Duodenal mucosa (tissue), 2 donors: ENCODE measurements around the gene NRXN3.

Source experiments
- H3K27ac ChIP-seq: one replicate; pipeline ENCODE4 v1.7.0; 2013; ENCODE audit warnings: low read depth, low read length
- H3K27me3 ChIP-seq, 2 donors: one replicate each; pipeline ENCODE4 v1.7.0; 2013; ENCODE audit warnings: low read length in 2 of 2, control low read depth in 1 of 2; ENCODE audit not compliant: insufficient read depth in 2 of 2, control insufficient read depth in 1 of 2
- H3K36me3 ChIP-seq, 2 donors: one replicate each; pipeline ENCODE4 v1.7.0; 2013; ENCODE audit warnings: low read length in 2 of 2, control low read depth in 1 of 2; ENCODE audit not compliant: insufficient read depth in 2 of 2, control insufficient read depth in 1 of 2
- H3K4me1 ChIP-seq, 2 donors: one replicate each; pipeline ENCODE4 v1.7.0; 2013; ENCODE audit warnings: low read length in 2 of 2, control low read depth in 1 of 2; ENCODE audit not compliant: insufficient read depth in 2 of 2, control insufficient read depth in 1 of 2
- H3K4me3 ChIP-seq, 2 donors: one replicate each; pipeline ENCODE4 v1.7.0; 2013; ENCODE audit warnings: low read length in 2 of 2, low read depth in 1 of 2
- H3K9ac ChIP-seq, 2 donors: one replicate each; pipeline ENCODE4 v1.7.0; 2013; ENCODE audit warnings: low read length in 2 of 2, low read depth in 1 of 2
- H3K9me3 ChIP-seq, 2 donors: one replicate each; pipeline ENCODE4 v1.7.0; 2013; ENCODE audit warnings: low read length in 2 of 2, control low read depth in 1 of 2; ENCODE audit not compliant: control insufficient read depth in 1 of 2

Gene NRXN3

DNA sequence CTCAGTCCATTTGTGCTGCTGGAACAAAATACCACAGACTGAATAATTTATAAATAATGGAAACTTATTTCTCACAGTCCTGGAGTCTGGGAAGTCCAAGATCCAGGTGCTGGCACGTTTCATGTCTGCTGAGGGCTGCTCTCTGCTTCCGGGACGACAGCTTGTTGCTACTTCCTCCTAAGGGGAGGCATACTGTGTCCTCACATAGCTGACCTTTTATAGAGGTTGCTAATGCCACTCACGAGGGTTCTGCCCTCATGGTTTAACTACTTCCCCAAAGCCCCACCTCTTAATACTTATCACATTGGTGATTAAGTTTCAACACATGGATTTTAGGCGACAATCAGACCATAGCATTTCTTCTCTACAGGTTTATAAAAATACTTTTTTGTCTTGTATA, 411.1 kb downstream of the NRXN3 start:
- no peaks in the 10 kb centered on the region for H3K4me1 ChIP-seq
- H3K9me3 ChIP-seq = no peaks in the 10 kb centered on the region
- H3K27me3 ChIP-seq = peaks cover 0 to 2% of the 10 kb centered on the region in 2 donors
- no peak overlapping the region for H3K27ac ChIP-seq
- no peaks in the 10 kb centered on the region for H3K36me3 ChIP-seq
- no peak overlapping the region for H3K9ac ChIP-seq
- no peak overlapping the region for H3K4me3 ChIP-seq

DNA sequence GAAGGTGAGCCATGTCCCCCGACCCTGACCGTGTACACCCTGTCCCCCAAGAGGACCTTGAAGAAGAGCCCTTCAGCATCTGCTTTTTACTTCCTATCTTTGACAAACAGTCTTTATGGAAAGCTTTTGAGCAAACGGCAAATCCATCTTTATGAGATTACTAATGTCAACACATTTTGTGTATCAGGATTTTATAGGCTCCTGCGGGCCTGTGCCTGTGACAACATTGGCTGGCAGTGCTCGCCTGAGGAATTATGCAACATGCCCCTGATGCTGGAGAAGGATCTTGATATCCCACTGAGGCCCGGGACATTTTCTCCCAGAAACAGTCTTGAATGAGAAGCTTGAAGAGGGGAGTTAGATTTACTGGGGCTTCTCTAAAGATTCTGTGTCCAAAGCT, 416.5 kb downstream of the NRXN3 start:
- Histone ChIP-seq H3K27me3 (peaks cover 0 to 2% of the 10 kb centered on the region in 2 donors), H3K9ac (no peak overlapping the region), H3K9me3 (no peaks in the 10 kb centered on the region), H3K4me3 (no peak overlapping the region), H3K36me3 (no peaks in the 10 kb centered on the region), H3K27ac (no peak overlapping the region), H3K4me1 (no peaks in the 10 kb centered on the region)

DNA sequence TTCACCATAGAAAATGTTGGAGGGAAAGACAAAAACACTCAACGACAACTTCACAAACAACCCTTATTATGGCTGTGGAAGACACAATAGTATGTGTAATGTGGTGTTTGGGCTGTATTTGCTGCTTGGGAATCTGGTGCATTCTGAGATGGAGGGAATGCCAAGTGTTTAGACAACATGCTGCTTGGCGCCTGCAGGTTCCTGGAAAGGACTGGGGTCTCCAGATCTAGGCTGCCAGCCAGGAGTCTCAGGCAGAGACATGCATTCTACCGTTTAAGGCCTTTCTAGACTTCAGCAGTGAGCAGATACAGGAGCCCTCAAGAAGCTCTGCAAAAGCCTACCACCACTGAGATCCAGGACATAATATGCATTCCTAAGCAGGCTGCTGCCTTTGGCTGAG, 418.7 kb downstream of the NRXN3 start:
- no peaks in the 10 kb centered on the region for H3K9me3 ChIP-seq
- H3K36me3 ChIP-seq = no peaks in the 10 kb centered on the region
- H3K27me3 ChIP-seq = no peaks in the 10 kb centered on the region
- H3K4me3 ChIP-seq = no peak overlapping the region
- no peak overlapping the region for H3K27ac ChIP-seq
- no peaks in the 10 kb centered on the region for H3K4me1 ChIP-seq
- H3K9ac ChIP-seq = no peak overlapping the region

DNA sequence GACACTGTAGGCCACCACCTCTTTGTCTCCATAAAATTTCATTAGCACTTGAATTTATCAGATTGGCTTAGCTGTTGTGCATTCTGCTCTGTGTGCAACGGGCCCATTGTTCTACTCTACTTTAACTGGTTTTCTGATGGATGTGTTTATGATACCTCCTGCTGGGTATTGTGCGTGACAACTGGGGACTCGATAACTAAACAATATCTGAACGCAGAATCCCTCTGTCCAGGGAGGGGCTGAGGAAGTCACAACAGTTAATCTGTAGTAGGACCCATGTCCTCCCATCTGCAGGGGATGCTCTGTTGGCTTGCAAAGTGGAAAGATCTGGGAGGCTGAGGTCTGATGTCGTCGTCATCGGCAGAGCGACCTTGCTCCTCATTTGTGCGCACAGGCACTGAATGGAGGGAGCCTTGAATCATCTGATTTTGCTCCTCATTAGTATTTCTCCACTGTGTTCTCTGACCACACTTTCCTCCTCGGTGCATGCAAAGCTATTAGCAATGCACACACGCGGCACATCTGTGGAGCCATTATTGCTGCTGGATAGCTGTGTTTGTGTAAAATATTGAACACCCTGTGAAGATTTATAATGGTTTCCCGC, 422.5 kb downstream of the NRXN3 start:
- Histone ChIP-seq H3K9me3 (no peaks in the 10 kb centered on the region), H3K4me3 (no peak overlapping the region), H3K27me3 (no peaks in the 10 kb centered on the region), H3K27ac (no peak overlapping the region), H3K36me3 (no peaks in the 10 kb centered on the region), H3K9ac (no peak overlapping the region), H3K4me1 (no peaks in the 10 kb centered on the region)

DNA sequence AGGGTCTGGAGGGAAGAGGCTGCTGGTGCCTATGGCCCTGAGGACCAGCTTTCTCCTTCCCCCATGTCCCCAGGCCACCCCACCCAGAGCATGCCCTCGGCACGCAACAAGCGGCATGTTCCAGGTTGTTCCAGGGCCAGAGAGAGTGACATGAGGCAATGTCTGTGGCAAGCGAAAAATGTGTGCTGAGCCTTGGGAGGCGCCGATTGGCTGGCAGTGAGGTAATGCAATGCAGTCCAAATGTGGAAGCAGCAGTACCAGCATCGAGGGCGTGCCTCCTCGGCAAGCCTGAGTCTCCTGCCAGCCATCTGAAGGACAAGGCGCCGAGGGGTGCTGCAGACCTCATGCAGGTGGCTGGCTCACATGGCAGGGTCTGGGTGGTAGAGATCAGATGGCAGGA, 423.8 kb downstream of the NRXN3 start:
- Histone ChIP-seq H3K27ac (no peak overlapping the region), H3K9me3 (no peaks in the 10 kb centered on the region), H3K4me3 (no peak overlapping the region), H3K9ac (no peak overlapping the region), H3K27me3 (peaks cover 0 to 5% of the 10 kb centered on the region in 2 donors), H3K4me1 (no peaks in the 10 kb centered on the region), H3K36me3 (no peaks in the 10 kb centered on the region)

DNA sequence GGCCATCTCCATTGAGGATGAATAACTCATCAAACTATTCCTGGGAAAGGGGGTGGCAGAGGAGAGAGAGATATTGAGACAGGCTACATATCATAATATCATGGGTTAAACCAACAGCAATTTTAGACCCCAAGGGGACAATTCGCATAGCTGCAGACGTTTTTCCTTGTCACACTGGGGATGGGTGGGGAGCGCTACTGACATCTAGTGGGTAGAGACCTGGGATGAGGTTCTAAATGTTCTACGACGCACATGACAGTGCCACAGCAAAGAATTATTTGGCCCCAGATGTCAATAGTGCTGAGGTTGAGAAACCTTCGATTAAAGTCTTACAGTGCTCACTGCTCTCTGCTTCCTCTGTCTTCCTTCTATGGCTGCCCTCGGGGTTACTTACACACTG, 425.6 kb downstream of the NRXN3 start:
- Histone ChIP-seq H3K4me3 (no peak overlapping the region), H3K9me3 (no peaks in the 10 kb centered on the region), H3K36me3 (no peaks in the 10 kb centered on the region), H3K9ac (no peak overlapping the region), H3K27me3 (peaks cover 0 to 5% of the 10 kb centered on the region in 2 donors), H3K27ac (no peak overlapping the region), H3K4me1 (no peaks in the 10 kb centered on the region)

DNA sequence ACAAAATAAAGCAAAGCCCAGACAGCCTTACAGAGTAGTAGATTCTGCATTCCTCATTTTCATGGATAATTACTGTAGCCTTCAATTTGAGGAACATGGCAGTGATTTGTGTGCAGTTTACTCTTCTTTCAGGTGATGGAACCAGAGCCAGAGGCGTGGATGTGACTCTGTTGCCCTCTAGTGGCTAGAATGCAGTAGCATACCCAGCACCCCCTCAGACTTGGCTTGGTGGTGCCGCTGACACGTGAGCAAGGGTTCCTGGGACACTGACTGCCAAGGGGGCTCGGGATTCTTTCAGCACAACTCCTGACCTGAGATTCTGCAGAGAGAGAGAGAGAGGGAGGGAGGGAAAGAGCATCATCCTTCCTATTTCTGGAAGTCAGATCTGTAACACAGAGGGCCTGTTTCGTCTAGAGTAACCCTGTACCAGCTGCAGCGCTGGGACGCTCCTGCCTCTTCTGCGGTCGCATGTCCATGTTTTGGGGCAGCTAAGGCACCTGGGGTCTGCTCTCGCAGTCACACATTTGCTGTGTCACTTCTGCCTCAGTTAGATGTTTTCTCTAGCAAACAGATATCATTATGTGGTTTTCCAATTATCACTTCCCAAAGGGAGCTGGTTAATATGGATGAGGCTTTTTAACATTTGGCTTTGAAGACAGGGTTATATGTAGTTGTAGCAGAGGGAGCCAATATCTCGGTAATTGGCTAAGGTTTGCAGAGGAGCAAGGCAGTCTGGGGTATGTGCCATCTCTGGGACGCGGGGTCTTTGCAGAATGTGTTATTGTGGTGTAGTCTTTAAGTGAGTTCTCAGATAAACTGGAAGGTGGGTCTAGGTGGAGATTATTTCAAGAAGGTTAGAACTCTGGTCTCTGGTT, 428.1 kb downstream of the NRXN3 start:
- Histone ChIP-seq H3K27ac (no peak overlapping the region), H3K9ac (no peak overlapping the region), H3K9me3 (no peaks in the 10 kb centered on the region), H3K4me3 (no peak overlapping the region), H3K36me3 (no peaks in the 10 kb centered on the region), H3K4me1 (no peaks in the 10 kb centered on the region), H3K27me3 (peaks cover 0 to 5% of the 10 kb centered on the region in 2 donors)

DNA sequence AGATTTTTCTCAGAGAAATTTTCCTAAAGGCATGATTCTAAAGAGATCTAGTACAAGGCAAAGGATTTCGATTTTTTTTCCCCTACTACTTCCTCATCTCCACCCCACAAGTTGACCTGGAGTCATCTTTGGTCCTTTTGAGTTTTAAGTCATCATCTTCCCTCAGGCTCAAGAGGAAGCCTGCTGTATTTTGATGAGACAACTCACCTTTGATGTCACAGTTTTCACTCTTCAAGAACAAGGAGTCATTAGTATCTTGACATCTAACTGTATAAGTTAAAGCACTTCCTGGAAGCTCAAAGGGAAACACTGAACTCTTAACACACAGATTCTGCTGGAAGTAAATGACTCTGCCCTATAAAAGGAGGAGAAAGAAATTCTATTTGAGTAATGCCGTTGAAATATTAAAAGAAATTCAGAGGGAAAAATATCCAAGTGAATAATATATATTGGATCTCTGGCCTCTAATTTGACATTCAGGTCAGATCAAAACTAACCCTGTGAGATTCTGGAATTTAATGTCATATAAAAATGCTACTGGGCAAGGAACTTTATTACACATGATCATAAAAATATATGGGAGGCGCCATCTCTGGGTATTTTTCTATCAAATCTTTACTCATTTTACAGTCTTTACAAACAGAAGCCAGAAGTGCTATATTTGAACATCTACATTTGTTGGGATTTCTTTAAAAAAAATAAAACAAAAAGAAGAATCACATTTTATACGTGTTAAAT, 435.0 kb downstream of the NRXN3 start:
- Histone ChIP-seq H3K36me3 (no peaks in the 10 kb centered on the region), H3K27ac (no peak overlapping the region), H3K4me1 (no peaks in the 10 kb centered on the region), H3K9ac (no peak overlapping the region), H3K4me3 (no peak overlapping the region), H3K9me3 (no peaks in the 10 kb centered on the region), H3K27me3 (no peaks in the 10 kb centered on the region)

DNA sequence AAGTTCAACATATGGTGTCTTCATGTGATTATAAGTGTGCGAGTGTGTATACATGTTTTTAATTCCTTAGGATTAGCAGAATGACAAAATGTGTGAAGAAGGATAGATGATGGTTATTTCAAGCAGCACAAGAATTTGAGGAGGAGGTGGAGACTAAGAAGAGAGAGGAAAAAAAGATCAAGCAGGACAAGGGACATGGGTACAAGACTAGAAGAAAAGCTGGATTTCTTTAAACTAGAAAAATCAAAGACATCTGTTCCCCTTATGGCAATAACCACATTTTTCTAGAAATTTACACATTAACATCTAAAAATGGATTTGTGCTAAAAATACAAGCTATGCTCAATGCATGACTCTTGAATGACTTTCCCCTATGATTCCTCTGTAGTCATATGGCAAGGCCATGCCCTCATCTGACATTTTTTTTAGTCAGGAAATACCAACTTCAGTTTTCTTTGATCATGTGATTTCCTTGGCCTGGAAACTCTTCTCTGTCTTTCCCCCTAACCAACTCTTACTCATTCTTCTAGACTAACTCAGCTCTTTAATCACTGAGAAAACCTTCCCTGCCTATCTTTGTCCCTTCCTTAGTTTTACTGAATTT, 435.8 kb downstream of the NRXN3 start:
- Histone ChIP-seq H3K4me1 (no peaks in the 10 kb centered on the region), H3K36me3 (no peaks in the 10 kb centered on the region), H3K9ac (no peak overlapping the region), H3K9me3 (no peaks in the 10 kb centered on the region), H3K4me3 (no peak overlapping the region), H3K27me3 (no peaks in the 10 kb centered on the region), H3K27ac (no peak overlapping the region)
